Testis (tissue), 2 donors: ENCODE measurements around the gene THBS4.

ENCODE experiments used
- POLR2A ChIP-seq: fragments of 450-650 bp; IDR thresholded peaks from one replicate; pipeline ENCODE4 v1.6.1; 2017; ENCODE audit warnings: antibody characterized with exemption, mild to moderate bottlenecking, moderate library complexity
- TF ChIP-seq, protein P1 (sequence below), 3 experiments: fragments of 450-650 bp in 2 of 3; fragments of 200-600 bp in 1 of 3; sonication (generic) in 1 of 3; IDR thresholded peaks; one replicate each; pipeline ENCODE4 v1.5.1; 2016 to 2019; ENCODE audit warnings: antibody characterized with exemption in 3 of 3, mild to moderate bottlenecking in 2 of 3, moderate library complexity in 1 of 3

- TF ChIP-seq, protein P1, sequence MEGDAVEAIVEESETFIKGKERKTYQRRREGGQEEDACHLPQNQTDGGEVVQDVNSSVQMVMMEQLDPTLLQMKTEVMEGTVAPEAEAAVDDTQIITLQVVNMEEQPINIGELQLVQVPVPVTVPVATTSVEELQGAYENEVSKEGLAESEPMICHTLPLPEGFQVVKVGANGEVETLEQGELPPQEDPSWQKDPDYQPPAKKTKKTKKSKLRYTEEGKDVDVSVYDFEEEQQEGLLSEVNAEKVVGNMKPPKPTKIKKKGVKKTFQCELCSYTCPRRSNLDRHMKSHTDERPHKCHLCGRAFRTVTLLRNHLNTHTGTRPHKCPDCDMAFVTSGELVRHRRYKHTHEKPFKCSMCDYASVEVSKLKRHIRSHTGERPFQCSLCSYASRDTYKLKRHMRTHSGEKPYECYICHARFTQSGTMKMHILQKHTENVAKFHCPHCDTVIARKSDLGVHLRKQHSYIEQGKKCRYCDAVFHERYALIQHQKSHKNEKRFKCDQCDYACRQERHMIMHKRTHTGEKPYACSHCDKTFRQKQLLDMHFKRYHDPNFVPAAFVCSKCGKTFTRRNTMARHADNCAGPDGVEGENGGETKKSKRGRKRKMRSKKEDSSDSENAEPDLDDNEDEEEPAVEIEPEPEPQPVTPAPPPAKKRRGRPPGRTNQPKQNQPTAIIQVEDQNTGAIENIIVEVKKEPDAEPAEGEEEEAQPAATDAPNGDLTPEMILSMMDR (IDR thresholded peaks at IDR 0.05) = no peak
- TF ChIP-seq POLR2A = no peak
Measured at GRCh38 chr5:80129146-80129545, 94.0 kb downstream of the THBS4 start.
